ENCODE measurements around the gene DEK. TPM values are rescaled to one million over a fixed set of nuclear protein-coding genes. Genes with fewer than 3 reads are reported as not detected.
"Not testable (repeated sequence)": the region's sequence is repeated elsewhere in the genome, so short reads cannot be mapped to it uniquely, and the experiment has no call there.

DEK gene
- 187 TPM for total RNA-seq (ENCODE audit: insufficient read depth, low replicate concordance)

DNA sequence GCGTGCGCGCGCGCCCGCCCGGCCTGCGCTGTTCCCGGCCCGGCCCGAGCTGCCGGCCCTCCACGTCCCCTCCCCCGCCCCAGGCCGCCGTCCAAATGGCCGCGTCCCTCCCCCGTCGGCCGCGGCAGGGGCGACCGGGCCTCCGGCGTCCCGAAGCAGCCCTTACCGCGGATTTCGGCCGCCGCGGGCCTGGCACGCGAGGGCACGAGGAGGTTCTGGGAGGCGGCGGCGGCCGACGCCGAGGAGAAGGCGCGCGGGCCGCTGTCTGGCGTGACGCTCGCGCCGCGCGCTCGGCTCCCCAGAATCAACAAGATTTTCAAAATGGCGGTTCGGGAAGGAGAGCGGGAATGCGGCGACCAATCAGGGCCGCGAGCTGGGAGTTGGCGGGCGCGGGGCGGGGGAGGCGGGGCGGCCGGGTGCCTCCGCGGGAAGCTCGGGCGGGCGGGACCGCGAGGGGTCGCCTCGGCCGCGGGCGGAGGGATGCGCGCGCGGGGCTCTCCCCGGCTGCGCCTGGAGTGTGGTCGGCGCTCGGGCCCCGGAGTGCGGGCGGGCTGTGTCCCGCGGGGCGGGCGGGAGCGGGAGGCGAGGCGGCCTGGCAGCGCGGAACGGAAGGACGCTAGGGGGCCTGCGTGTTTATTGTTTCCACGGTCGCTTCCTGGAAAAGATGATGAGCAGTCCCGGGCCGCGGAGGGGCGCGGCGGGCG lies at the start of gene DEK:
DEK (minus strand) TSS at position 312 of the 704 bp plus-strand sequence. CDS start 543 bp downstream, outside the sequence.
- DNase-seq (ENCODE audit: low spot score) = peak; percentile 91

GRCh38 chr6:18312368-18312767 lies 48.0 kb upstream of the DEK start:
- no peak for DNase-seq (ENCODE audit: low spot score)

DNA sequence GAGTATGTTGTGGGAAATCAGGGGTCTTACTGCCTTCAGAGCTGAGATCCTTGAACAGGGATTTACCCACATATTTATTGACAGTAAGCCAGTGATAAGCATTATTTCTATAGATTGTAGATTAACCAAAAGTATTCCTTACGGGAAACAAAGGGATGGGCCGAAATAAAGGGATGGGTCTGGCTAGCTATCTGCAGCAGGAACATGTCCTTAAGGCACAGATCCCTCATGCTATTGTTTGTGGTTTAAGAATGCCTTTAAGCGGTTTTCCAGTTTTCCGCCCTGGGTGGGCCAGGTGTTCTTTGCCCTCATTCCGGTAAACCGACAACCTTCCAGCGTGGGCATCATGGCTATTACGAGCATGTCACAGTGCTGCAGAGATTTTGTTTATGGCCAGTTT lies 45.7 kb upstream of the DEK start:
- not testable (repeated sequence) for DNase-seq (ENCODE audit: low spot score)

GRCh38 chr6:18309046-18309445 lies 44.7 kb upstream of the DEK start:
- no peak for DNase-seq (ENCODE audit: low spot score)

DNA sequence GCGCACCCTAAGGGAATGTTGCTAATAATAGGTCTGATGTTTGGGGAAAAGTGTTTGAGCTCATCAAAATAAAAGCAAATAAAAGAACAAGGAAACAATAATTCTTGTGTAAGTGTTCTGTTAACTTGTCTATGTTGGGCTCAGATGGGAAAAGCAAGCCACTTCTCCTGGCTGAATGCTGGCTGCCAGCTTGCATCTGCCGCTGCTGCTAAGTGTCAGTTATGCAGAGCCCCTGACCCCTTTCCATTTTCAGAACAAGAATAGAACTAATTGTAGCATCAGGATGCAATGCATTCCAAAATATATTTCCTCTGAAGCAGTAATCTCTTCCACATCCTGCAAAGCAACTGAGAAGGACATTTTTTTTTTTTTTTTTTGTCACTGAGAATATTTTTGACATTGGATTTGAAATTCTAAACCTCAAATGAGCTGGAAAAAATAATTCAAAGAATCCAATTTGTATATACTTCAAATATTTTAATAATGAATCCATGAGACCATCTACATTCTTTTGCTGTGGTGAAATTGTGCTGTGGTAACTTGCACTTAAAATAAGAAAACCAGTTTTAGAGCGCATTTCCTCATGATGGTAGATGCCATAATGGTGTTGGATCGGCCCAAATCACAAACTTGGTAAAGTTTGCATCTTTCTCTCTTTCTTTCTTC lies 43.9 kb upstream of the DEK start:
- no peak for DNase-seq (ENCODE audit: low spot score)

DNA sequence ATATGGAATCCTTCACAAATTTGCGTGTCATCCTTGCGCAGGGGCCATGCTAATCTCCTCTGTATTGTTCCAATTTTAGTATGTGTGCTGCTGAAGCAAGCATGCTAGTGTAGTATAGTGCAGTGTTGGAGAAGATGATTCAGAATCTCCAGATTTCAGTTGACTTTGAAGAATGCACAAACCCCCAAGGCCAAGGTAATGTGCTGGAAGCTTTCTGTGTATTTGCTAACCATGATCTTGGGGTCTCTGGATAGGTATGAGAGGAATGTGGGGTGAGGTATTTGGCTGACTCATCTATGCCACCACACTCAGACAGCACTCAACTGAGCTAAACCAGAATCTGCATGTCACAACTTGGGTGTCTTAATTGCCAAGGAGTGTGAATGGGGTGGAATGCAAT lies 42.6 kb upstream of the DEK start:
- peak; percentile 56 for DNase-seq (ENCODE audit: low spot score)

- no peak for DNase-seq (ENCODE audit: low spot score)
Measured at GRCh38 chr6:18302561-18303439, 38.5 kb upstream of the DEK start.

GRCh38 chr6:18293076-18293904 lies 29.0 kb upstream of the DEK start:
- DNase-seq (ENCODE audit: low spot score) = no peak

DNA sequence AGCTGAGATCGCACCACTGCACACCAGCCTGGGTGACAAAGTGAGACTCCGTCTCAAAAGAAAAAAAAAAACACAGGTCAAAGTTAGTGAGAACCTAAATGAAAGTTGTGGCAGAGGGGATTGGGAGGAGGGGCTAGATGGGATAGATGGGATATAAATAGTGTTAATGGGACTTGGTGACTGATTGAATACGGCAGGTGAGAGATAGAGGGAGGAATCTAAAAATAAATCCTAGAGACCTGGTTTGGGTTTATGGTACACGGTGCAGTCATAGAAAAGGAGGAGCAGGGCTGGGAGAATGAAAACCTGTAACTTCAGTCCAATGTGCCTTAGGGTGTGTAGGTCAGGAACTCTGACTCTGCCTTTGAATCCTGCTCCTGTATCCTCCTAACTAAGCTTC lies 25.0 kb upstream of the DEK start:
- no peak for DNase-seq (ENCODE audit: low spot score)

- DNase-seq (ENCODE audit: low spot score) = no peak
Measured at GRCh38 chr6:18284261-18284660, 19.9 kb upstream of the DEK start.

DNA sequence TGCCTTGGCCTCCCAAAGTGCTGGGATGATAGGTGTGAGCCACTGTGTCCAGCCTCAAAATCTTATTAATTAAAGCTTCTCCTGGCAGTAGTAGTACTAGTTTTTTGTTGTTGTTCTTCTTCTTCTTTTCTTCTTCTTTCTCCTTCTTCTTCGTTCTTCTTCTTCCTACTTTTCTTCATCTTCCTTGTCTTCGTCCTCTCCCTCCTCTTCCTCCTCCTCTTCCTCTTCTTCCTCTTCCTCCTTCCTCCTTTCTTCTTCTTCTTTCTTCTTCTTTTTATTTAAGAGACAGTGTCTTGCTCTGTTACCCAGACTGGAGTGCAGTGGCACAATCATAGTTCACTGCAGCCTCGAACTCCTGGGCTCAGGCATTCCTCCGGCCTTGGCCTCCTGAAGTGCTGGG lies 17.2 kb upstream of the DEK start:
- no peak for DNase-seq (ENCODE audit: low spot score)

DNA sequence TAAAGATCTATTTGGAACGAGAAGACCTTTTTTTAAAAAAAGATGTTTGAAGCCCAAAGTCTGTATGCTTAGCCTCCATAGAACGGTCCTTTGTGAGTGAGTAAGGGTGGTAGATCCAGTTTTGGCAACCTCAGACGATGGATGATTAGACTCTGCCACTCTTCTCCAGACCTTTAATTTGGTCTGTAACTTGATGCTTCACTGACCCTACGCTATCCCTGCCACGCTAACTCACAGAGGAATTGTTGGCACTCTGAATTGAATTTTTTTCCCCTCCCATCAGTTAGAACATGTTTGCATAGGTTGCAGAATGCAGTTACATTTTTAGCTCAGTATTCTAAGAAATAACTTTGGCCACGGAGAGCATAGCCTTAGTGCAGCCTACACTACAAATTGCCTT lies 15.8 kb upstream of the DEK start:
- peak; percentile 19 for DNase-seq (ENCODE audit: low spot score)

DNA sequence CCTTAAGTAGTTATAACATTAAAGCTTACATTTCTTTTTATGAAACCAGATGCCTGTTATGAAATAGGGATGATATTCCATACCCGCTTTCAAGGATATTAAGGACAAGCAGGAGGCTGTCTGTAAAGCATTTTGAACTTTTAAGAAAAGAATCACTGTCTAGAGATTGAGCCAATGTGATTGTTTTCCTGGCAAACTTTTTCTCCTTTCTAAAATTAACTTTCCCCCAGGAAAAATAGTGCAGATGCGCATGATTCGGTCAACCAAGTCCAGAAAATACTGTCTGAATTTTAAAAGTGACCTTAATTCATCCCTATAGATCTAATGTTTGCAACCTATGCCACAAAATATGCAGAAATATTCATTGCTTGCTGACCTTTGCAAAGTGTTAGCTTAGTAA lies 15.1 kb upstream of the DEK start:
- no peak for DNase-seq (ENCODE audit: low spot score)

DNA sequence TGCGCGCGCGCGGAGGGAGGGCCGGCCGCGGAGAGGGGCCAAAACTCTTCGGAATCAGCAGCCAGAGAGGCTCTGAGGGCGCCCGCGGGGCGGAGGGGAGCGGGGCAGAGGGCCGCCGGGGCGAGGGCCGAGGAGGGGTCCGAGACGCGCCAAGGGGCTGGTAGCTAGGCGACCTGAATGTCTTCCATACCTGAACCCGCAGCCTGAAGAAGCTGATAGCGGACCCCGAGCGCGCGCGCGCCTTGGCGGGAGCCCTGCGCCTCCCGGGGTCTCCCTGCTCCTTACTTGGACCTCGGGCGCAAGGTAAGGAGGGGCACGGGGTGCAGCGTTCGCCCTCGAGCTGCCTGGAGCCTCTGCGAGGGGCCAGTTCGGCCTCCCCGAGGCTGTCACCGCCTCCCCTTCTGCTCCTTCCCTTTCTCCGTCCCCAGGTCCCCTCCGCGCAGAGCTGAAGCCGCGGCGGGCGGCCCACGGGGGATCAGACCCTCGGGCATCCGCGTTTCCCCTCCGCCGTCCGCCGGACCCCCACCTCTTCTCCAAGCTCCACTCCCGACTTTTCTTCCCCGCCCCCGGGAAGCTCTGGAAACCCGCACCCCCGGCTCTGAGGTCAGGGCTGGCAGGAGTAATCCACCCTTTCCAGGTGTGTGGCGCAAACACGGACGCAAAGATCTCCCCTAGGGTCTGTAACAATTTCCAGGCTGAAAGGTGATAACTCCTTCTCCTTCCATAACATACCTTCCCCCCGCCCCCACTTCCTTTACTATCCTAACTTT lies 13.1 kb upstream of the DEK start:
- DNase-seq (ENCODE audit: low spot score) = no peak

- DNase-seq (ENCODE audit: low spot score) = peak; percentile 21
Measured at GRCh38 chr6:18276610-18277236, 12.4 kb upstream of the DEK start.

DNA sequence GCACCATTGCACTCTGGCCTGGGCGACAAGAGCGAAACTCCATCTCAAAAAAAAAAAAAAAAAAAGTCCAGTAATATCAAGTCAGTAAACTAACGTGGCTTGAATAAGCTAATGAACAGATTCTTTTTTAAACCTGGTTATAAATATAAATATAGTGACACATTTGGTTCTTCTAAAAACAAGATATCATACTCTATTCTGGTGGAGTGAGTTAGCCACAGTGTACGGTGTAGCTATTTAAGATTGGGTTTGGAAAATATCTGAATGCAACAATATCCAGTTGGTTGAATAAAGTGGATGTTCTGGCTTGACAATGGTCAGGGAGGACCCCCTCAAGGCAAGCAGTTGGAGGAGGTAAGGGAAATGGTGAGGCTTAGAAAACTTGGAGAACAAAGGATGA lies 5.9 kb upstream of the DEK start:
- no peak for DNase-seq (ENCODE audit: low spot score)

DNA sequence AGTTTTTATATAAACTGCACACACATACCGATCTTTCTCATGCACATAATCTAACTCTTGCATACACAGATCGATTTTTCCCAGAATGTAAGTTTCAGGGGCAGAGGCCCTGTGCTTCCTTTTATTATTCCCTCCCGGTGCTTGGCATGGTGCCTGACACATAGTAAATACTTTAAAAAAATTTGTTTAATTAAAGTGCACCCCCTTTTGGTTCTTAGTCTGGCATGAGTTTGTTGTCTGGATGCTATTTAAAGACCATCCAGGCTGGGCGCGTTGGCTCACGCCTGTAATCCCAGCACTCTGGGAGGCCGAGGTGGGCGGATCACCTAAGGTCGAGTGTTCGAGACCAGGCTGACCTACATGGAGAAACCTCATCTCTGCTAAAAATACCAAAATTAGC lies 5.4 kb upstream of the DEK start:
- no peak for DNase-seq (ENCODE audit: low spot score)

GRCh38 chr6:18269253-18269652 lies 4.9 kb upstream of the DEK start:
- DNase-seq (ENCODE audit: low spot score) = no peak

DNA sequence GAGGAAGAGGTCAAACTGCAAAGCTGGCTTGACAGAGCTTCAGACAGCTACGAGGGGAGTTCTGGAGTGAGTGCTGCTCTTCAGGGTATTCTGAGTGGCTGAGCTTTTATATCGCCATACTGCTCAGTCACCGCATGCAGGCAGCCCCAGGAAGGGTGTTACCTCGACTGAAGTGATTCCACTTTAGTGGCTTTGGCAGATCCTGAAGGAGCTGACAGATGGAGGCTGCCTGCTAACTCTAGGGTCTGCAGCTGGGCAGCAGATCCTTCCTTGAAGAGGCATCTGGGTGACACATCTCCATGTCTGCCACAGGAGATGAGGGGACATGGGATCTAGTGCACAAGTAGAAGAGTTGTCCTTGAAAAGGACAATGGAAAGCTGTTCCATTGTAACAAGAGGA lies 3.7 kb upstream of the DEK start:
- no peak for DNase-seq (ENCODE audit: low spot score)

GRCh38 chr6:18266523-18266912 lies 2.2 kb upstream of the DEK start:
- DNase-seq (ENCODE audit: low spot score) = no peak
